ENCODE data around the gene ARHGEF17.
"Not testable (repeated sequence)": the region's sequence is repeated elsewhere in the genome, so short reads cannot be mapped to it uniquely, and the experiment has no call there.

Gene ARHGEF17, protein sequence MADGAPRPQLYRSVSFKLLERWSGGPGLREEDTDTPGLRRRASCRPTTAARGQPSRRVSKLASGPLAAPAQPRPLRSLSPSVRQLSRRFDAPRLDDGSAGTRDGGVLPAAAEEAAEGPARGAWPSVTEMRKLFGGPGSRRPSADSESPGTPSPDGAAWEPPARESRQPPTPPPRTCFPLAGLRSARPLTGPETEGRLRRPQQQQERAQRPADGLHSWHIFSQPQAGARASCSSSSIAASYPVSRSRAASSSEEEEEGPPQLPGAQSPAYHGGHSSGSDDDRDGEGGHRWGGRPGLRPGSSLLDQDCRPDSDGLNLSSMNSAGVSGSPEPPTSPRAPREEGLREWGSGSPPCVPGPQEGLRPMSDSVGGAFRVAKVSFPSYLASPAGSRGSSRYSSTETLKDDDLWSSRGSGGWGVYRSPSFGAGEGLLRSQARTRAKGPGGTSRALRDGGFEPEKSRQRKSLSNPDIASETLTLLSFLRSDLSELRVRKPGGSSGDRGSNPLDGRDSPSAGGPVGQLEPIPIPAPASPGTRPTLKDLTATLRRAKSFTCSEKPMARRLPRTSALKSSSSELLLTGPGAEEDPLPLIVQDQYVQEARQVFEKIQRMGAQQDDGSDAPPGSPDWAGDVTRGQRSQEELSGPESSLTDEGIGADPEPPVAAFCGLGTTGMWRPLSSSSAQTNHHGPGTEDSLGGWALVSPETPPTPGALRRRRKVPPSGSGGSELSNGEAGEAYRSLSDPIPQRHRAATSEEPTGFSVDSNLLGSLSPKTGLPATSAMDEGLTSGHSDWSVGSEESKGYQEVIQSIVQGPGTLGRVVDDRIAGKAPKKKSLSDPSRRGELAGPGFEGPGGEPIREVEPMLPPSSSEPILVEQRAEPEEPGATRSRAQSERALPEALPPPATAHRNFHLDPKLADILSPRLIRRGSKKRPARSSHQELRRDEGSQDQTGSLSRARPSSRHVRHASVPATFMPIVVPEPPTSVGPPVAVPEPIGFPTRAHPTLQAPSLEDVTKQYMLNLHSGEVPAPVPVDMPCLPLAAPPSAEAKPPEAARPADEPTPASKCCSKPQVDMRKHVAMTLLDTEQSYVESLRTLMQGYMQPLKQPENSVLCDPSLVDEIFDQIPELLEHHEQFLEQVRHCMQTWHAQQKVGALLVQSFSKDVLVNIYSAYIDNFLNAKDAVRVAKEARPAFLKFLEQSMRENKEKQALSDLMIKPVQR (N-terminal part only)

DNA sequence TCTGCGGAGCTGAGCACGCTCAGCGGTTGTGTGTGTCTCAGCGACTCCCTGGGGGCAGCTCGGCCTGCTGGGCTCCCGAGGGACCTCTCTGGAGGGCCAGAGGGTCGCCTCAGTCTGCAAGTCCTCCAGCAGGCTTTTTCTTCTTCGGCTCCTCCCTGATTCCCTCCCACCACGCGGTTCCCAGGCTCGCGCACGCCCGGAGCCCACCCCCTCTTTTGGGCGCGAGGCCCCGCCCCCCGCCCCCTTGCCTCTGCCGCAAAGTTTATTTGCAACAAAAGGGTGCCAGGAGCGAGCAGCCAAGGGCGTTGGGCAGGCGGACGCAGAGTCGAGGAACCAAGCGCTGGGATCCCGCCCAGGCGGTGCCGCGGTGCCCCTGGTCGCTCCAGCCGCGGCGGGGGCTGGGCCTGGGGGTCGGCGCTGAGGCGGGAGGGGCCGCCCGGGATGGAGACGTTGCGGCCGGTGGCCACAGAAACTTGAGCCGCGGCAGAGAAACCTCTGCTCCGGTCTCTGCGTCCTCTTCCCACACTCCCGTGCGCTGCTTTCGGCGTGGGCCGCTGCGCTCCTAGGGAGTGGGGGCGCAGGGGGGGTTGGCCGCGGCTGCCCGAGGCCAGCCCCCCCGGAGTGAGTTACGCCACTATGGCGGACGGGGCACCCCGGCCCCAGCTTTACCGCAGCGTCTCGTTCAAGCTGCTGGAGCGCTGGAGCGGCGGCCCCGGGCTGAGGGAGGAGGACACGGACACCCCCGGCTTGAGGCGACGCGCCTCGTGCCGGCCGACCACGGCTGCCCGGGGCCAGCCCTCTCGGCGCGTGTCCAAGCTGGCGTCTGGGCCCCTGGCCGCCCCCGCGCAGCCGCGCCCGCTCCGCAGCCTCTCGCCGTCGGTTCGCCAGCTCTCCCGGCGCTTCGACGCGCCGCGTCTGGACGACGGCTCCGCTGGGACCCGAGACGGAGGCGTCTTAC is at the start of gene ARHGEF17:
Gene ARHGEF17, plus strand, starts transcription at position 274 of the 958 bp plus-strand sequence. Its CDS starts 363 bp downstream, at position 637.
- DNase-seq (ENCODE audit: low read depth in 2 of 2) = peak; percentile 56 to 68

DNA sequence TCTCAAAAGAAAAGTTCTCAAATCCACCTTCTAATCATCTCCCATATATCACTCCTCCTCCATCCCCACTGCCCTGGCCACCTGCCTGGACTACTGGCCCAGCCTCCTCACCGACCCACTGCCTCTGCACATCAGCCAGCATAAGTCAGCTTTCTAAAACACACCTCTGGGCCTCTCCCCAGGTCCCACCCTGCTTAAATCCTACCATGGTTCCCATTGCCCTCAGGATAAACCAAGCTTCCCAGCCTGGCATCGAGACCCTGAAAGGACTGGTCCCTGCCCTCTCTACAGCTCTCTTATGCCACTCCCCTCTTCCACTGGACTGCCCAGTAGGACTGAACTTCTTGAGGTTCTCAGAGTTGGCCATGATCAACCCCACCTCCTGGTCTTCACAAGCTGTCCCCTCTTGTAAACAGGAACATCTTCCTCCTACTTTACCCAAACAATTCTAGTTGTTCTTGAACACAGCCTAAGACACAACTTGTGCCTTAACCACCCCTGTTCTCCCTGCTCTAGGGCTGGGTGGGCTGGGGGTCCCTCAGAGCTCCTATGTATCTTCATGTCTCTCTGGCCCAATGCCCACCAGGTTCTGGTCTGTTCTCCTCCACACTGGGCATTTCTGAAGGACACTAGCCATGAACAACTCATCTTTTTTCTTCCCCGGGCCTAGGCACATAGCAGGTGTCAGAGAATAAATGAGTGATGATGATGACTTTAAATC is 48.5 kb upstream of the ARHGEF17 start:
- DNase-seq (ENCODE audit: low read depth in 2 of 2) = no peak

DNA sequence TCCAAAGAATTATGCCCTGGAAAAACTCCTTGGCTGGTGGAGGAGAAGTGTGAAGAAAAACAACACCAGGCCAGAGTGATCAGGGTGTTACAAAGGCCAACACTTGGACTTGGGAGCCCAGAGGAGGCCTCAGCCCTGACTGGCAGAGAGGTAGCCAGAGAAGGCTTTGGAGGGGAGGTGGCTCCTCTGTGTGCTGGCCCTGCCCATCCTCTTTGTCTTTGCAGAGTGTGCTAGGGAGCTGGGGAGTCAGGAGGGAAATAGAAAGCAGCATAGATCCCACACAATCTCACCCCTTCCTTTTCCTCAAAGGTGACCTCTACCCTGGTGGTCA is 48.0 kb upstream of the ARHGEF17 start:
- DNase-seq (ENCODE audit: low read depth in 2 of 2) = no peak

DNA sequence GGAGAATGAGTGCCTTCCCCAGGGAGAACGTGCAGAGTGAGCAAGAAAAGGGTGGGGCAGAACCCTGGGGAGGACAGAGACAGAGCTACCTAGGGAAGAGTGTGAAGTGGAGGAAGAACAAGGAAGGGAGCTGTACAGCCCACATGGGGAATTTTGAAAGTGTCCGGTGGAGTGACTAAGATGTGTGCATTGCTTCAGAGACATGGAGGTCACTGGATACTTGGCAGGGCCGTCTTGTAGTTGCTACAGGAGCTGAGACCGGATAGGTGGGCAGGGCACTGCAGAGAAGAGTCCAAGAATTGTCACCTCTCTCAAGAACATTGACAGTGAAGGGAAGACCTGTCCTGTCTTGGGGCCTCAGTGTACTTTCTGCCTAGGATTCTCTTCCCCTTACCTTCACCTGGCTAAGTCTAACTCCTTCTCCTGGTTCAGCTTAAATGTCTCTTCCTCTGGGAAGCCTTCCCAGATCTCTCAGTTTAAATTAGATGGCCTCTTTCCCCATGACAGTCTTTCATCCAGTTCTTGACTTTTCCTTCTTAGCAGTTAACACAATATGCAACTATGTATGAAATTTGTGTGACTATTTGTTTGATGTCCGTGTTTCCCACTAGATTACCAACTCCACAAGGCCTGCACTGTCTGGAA is 45.1 kb upstream of the ARHGEF17 start:
- DNase-seq (ENCODE audit: low read depth in 2 of 2) = no peak

- DNase-seq (ENCODE audit: low read depth in 2 of 2) = no peak
These were observed 44.4 kb upstream of the ARHGEF17 start for GRCh38 chr11:73263640-73264039.

GRCh38 chr11:73265278-73265810 is 42.7 kb upstream of the ARHGEF17 start:
- DNase-seq (ENCODE audit: low read depth in 2 of 2) = no peak

- DNase-seq (ENCODE audit: low read depth in 2 of 2) = no peak
These were observed 42.0 kb upstream of the ARHGEF17 start for GRCh38 chr11:73265853-73266645.

DNA sequence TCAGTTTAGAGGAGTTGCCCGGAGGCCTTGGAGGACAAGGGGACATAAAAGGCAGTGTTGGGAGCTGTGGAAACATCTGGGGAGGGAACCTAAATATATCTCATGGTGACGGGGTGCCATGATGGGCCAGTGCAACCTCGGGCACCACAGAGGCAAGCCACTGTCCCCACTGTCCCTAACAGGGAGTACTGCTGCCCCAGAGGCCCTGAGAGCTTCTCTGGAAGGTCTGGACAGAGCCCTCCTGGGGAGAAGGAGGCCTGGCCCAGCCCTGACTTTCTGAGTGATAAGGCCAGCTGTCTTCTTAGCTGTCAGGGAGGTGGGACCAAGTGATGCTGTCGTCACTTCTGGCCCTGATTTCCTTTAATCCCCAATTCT is 41.4 kb upstream of the ARHGEF17 start:
- no peak for DNase-seq (ENCODE audit: low read depth in 2 of 2)

DNA sequence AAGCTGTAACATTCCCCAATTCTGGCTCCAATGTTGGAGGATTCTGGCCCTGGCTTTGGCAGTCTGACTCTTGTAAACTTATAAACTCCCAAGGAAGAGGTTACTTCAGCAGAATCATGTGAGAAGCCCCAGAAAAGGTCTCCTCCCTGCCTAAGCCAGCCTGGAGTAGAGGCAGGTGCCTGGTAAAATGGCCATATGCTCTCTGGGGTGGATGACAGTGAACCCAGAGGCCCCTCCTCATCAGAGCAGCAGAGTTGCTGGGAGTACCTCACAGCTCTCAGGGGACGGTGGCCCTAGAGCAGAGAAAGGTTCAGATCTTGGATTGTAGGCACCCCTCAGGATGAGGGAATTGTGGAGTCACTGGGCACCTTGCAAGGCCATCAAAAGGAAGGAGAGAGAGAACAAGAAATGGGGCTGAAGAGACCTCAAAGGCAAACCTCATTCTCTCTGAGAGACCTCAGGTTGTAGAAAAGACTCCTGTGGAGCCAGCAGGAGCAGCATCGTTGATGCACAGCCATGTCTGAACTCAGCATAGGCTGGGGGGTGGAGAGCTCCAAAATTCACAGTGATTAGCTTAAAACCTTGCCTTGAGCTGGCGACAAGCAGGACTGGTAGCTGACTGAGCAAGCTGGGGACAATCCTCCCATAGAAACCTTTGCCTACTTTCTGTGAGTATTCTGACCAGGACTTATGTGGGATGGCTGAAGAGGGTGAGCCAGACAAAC is 40.8 kb upstream of the ARHGEF17 start:
- DNase-seq (ENCODE audit: low read depth in 2 of 2) = no peak

- DNase-seq (ENCODE audit: low read depth in 2 of 2) = no peak
These were observed 40.1 kb upstream of the ARHGEF17 start for GRCh38 chr11:73267906-73268540.

GRCh38 chr11:73268671-73269271 is 39.3 kb upstream of the ARHGEF17 start:
- no peak for DNase-seq (ENCODE audit: low read depth in 2 of 2)

DNA sequence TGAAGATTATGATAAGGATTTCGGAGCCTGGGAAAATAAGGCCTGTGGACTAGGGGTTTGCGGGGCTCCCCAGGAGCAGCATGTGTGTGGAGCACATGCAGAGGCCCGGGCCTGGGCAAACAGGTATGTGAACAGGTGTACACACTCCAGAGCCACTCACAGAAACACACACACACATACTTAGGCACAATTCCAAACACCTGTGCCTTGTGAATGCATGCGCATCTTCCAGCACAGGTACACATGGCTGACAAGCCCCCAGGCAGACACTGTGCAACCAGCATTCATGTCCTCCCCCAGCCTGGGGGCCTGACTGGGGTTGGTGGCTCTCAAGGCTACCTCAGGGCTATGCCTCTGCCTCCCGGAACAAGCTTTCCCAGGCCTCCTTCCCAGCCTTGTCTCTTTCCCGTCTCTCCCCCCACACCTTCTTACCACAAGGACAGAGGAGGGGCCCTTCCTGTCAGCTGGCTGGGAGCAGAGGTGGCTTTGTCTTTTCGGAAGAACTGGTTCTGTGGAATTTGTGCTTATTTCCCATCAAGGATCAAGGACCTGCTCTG is 38.5 kb upstream of the ARHGEF17 start:
- DNase-seq (ENCODE audit: low read depth in 2 of 2) = no peak

- DNase-seq (ENCODE audit: low read depth in 2 of 2) = no peak
These were observed 37.8 kb upstream of the ARHGEF17 start for GRCh38 chr11:73270016-73270854.

GRCh38 chr11:73270855-73271477 is 37.1 kb upstream of the ARHGEF17 start:
- no peak for DNase-seq (ENCODE audit: low read depth in 2 of 2)

- not testable (repeated sequence) for DNase-seq (ENCODE audit: low read depth in 2 of 2)
These were observed 36.6 kb upstream of the ARHGEF17 start for GRCh38 chr11:73271478-73271865.
